ENCODE results near the gene HES2. TPM values are rescaled to one million over a fixed set of nuclear protein-coding genes. Genes with fewer than 3 reads are reported as not detected.

Gene HES2
- total and polyA plus RNA-seq, 9 of the 15 experiments (the other 6 are each of a cell fraction or from before 2014, with no cell fraction given), result 0.05 to 0.18 (median 0.07) TPM; not detected in 4

GRCh38 chr1:6391951-6392808, 27.5 kb downstream of the HES2 start (continued):
- TF ChIP-seq RNF219 (CRISPR knock-in tag; IDR thresholded peaks at IDR 0.05) (no peak), CREB3L1 (IDR thresholded peaks at IDR 0.05; ENCODE audit: borderline replicate concordance, low read depth) (no peak), HDAC3 (IDR thresholded peaks at IDR 0.05; ENCODE audit: borderline replicate concordance, partially characterized antibody) (no peak), TARDBP (IDR thresholded peaks at IDR 0.05) (no peak), NCOA1 (IDR thresholded peaks at IDR 0.05; ENCODE audit: low read depth) (no peak), GABPA (tag; conservative IDR thresholded peaks at IDR 0.05; ENCODE audit: low read depth) (no peak), CHAMP1 (IDR thresholded peaks at IDR 0.05) (no peak), RB1 (IDR thresholded peaks at IDR 0.05; ENCODE audit: low read depth) (no peak), NR2C1 (IDR thresholded peaks at IDR 0.05) (no peak), NR2C1 (tag; IDR thresholded peaks at IDR 0.05) (no peak), CLOCK (CRISPR knock-in tag; IDR thresholded peaks at IDR 0.05; ENCODE audit: borderline replicate concordance) (no peak), ZNF184 (CRISPR knock-in tag; IDR thresholded peaks at IDR 0.05) (no peak), ZNF668 (CRISPR knock-in tag; IDR thresholded peaks at IDR 0.05) (no peak), TFAP4 (CRISPR knock-in tag; IDR thresholded peaks at IDR 0.05; ENCODE audit: borderline replicate concordance) (0 out of 2 replicates have a peak, but pooled peaks have one; percentile 4), EP400 (IDR thresholded peaks at IDR 0.05) (no peak), ZNF830 (CRISPR knock-in tag; IDR thresholded peaks at IDR 0.05) (no peak), SNAPC5 (CRISPR knock-in tag; IDR thresholded peaks at IDR 0.05) (no peak)

All from K562 (cell line).